Astrocyte of the spinal cord (primary cell): ENCODE results near the gene EXOC6.

Experiments
- DNase-seq: peaks from one replicate; pipeline ENCODE4 v3.0.0; 2011; ENCODE audit warnings: low read depth, low spot score
- H3K4me3 ChIP-seq: 2 replicates; pipeline ENCODE4 v1.5.1; 2011; ENCODE audit warnings: low read depth, mild to moderate bottlenecking, low read length, moderate library complexity
- in situ Hi-C: cut with HindIII; loops from 2 replicates; pipeline ENCODE4 v1.10.0; 2017; ENCODE audit warnings: low sequenced_read_pairs
- TF ChIP-seq, protein P1 (sequence below): IDR thresholded peaks from 2 replicates; pipeline ENCODE4 v1.5.1; 2012; ENCODE audit warnings: low read depth, mild to moderate bottlenecking, low read length, inconsistent platforms

Gene EXOC6

DNA sequence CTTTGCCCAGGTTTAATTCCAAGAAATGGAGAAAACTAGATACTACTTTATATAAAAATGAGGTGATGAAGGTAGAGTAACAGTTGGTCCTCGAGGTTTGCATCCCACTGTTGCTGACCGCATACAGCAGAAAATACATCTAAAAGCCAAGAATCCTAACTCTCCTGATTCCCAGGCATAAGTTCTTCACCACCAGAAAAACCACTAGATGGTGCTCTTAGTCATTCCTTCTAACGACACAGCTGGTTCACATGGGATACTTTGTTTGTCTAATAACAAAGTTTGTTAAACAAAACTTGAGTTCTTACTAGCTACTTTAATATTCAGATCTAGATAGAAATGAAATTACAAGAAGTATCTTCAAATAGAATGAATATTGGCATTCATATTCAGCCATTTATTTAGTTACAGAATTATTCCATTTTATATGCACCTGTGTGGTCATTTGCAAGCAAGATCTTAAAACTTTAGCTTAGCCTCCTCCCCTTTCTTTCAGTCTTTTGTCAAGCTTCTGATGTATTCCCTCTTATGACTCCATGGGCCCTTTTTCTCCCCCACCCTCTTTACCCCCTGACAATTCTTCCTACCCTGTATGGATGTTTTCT lies 158.2 kb downstream of the EXOC6 start:
- DNase-seq, result peak; percentile 59
- TF ChIP-seq, protein P1, sequence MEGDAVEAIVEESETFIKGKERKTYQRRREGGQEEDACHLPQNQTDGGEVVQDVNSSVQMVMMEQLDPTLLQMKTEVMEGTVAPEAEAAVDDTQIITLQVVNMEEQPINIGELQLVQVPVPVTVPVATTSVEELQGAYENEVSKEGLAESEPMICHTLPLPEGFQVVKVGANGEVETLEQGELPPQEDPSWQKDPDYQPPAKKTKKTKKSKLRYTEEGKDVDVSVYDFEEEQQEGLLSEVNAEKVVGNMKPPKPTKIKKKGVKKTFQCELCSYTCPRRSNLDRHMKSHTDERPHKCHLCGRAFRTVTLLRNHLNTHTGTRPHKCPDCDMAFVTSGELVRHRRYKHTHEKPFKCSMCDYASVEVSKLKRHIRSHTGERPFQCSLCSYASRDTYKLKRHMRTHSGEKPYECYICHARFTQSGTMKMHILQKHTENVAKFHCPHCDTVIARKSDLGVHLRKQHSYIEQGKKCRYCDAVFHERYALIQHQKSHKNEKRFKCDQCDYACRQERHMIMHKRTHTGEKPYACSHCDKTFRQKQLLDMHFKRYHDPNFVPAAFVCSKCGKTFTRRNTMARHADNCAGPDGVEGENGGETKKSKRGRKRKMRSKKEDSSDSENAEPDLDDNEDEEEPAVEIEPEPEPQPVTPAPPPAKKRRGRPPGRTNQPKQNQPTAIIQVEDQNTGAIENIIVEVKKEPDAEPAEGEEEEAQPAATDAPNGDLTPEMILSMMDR, result peak; percentile 77
- no peak overlapping the region for H3K4me3 ChIP-seq
- in situ Hi-C loops, result no loop called here

DNA sequence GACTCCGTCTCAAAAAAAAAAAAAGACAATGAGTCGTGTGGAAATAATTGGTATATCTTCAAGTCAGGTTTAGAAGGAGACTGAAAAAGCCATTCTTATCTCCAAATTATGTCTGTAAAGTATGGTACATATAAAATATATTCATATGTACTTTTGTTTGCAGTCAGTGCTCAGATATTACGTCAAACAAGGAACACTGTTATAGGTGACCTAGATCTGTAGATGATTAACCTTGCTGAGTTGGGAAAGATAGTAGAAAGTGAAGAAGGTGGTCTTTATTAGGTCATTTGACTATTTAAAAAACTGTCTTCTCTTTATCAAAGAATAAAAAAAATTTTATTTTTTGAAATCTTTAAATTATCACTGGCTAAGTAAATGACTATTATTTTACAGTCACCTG lies 167.4 kb downstream of the EXOC6 start:
- H3K4me3 ChIP-seq, result no peak overlapping the region
- in situ Hi-C loops, result no loop called here
- no peak for DNase-seq
- TF ChIP-seq, protein P1, result no peak

DNA sequence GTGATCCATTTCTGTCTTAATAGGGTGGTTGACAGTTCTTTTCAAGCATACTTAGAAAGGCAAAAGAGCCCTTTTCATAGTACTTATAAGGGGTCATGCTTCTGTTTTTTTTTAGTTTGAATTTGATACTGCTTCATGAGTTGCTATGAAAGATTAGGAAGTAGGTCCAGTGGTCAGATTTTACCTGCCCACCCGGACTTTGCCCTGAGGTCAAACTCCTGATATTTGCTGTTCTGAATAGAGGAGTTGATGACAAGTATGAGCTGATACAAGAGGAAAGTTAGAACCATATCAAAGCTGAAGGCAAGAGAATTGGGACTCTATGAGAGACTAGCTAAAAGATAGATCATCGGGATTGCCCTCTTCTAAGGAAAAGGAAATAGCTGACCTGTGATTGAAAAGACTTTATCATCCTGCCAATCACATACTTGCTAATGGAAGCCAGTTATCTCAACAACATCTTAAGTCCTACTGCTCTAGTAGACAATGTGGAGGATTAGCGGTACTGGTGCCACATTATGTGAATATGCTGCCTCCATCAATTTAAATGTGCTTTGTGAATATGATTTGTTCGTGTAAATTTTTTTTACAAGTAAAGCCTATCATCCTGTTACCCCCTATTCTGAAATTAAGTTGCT lies 174.8 kb downstream of the EXOC6 start:
- no peak overlapping the region for H3K4me3 ChIP-seq
- TF ChIP-seq, protein P1, result no peak
- DNase-seq, result no peak
- in situ Hi-C loops, result no loop called here

DNA sequence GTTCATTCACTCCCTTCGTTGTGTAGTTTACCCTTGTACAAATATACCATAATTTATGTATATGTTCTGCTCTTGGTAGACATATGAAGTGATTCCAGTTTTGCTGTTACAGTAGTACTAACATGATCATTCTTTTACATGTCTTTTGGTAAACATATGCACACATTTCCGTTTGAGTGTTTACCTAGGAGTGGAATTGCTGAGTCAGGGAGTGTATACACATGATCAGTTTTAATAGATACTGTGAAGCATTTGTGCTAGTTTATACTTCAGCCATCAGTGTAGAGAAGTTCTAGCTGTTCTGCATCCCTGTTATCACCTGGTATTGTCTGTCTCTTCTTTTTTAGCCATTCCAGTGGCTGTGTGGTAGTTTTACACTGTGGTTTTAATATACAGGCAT lies 177.8 kb downstream of the EXOC6 start:
- TF ChIP-seq, protein P1, result no peak
- H3K4me3 ChIP-seq, result no peak overlapping the region
- no peak for DNase-seq
- in situ Hi-C loops, result no loop called here

DNA sequence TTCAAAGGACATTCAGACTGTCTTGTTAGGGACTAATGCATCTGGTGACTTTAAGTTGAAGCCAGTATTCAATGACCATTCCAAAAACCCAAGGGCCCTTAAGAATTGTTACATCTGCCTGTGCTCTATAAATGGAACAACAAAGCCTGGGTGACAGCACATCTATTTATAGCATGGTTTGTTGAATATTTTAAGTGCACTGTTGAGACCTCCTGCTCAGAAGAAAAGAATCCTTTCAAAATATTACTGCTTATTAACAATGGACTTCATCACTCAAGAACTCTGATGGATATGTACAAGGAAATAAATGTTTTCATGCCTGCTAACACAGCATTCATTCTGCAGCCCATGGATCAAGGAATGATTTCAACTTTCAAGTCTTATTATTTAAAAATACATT lies 179.2 kb downstream of the EXOC6 start:
- DNase-seq, result no peak
- TF ChIP-seq, protein P1, result no peak
- no peak overlapping the region for H3K4me3 ChIP-seq
- in situ Hi-C loops, result no loop called here

DNA sequence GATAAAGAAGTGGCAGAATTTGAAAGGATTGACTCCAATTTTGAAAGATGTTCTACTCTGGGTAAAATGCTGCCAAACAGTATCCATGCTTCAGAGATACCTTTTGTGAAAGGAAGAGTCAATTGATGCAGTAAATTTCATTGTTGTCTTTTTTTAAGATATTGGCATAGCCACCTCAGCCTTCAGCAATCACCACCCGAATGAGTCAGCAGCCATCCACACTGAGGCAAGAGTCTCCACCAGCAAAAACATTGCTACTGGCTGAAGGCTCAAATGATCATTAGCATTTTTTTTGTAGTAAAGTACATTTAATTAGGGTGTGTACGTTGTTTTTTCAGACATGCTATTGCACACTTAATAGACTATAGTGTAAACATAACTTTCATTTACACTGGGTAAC lies 180.6 kb downstream of the EXOC6 start:
- peak; percentile 59 for DNase-seq
- in situ Hi-C loops, result no loop called here
- no peak overlapping the region for H3K4me3 ChIP-seq
- TF ChIP-seq, protein P1, result no peak
